Measurements from ENCODE around the gene PTEN. TPM values are rescaled to one million over a fixed set of nuclear protein-coding genes. Genes with fewer than 3 reads are reported as not detected.
A peak's percentile ranks its signal among the peaks of the same experiment; 100 is the strongest.
"Not testable (repeated sequence)": the region's sequence is repeated elsewhere in the genome, so short reads cannot be mapped to it uniquely, and the experiment has no call there.

The PTEN gene
- 10 to 100 TPM; 44.5 to 50.8 TPM for total RNA-seq

- peaks cover 21% of the 10 kb centered on the region for H3K36me3 Mint-ChIP-seq
- peak within 1 kb of the TSS; percentile 93 for H3K27ac Mint-ChIP-seq
- H3K9me3 Mint-ChIP-seq = no peaks in the 10 kb centered on the region
- DNase-seq = peak; percentile 88
- peaks cover 33% of the 10 kb centered on the region for H3K4me1 Mint-ChIP-seq
- H3K4me3 Mint-ChIP-seq = peak within 1 kb of the TSS; percentile 88
- H3K27me3 Mint-ChIP-seq = no peaks in the 10 kb centered on the region
These were observed at the start of gene PTEN, which contains the start of gene KLLN for GRCh38 chr10:87863053-87863943. PTEN (plus strand) TSS chr10:87863625; CDS start chr10:87864470, 845 bp downstream. KLLN (minus strand) TSS chr10:87863533; CDS start chr10:87862487, 1,046 bp downstream.

- Mint-ChIP-seq H3K36me3 (peaks cover 20% of the 10 kb centered on the region), H3K27ac (no peak overlapping the region), H3K27me3 (no peaks in the 10 kb centered on the region), H3K4me3 (peak overlapping the region; percentile 85), H3K4me1 (peaks cover 38% of the 10 kb centered on the region), H3K9me3 (no peaks in the 10 kb centered on the region)
- DNase-seq = no peak
These were observed 47.1 kb upstream of the PTEN start for GRCh38 chr10:87816163-87816897.

- peaks cover 13% of the 10 kb centered on the region for H3K36me3 Mint-ChIP-seq
- H3K27ac Mint-ChIP-seq = peak overlapping the region; percentile 94
- no peak for DNase-seq
- H3K27me3 Mint-ChIP-seq = no peaks in the 10 kb centered on the region
- H3K4me3 Mint-ChIP-seq = peak overlapping the region; percentile 85
- peaks cover 34% of the 10 kb centered on the region for H3K4me1 Mint-ChIP-seq
- H3K9me3 Mint-ChIP-seq = no peaks in the 10 kb centered on the region
These were observed 46.4 kb upstream of the PTEN start for GRCh38 chr10:87816898-87817608.

- Mint-ChIP-seq H3K4me1 (peaks cover 32% of the 10 kb centered on the region), H3K36me3 (peaks cover 11% of the 10 kb centered on the region), H3K9me3 (no peaks in the 10 kb centered on the region), H3K27me3 (no peaks in the 10 kb centered on the region), H3K27ac (peak within 1 kb of the TSS; percentile 94), H3K4me3 (peak within 1 kb of the TSS; percentile 85)
- peak; percentile 92 for DNase-seq
These were observed 45.6 kb upstream of the PTEN start, which contains the start of gene ATAD1 for GRCh38 chr10:87817609-87818504. ATAD1 (minus strand) TSS chr10:87818226; CDS start chr10:87814599, 3,627 bp downstream.

DNA sequence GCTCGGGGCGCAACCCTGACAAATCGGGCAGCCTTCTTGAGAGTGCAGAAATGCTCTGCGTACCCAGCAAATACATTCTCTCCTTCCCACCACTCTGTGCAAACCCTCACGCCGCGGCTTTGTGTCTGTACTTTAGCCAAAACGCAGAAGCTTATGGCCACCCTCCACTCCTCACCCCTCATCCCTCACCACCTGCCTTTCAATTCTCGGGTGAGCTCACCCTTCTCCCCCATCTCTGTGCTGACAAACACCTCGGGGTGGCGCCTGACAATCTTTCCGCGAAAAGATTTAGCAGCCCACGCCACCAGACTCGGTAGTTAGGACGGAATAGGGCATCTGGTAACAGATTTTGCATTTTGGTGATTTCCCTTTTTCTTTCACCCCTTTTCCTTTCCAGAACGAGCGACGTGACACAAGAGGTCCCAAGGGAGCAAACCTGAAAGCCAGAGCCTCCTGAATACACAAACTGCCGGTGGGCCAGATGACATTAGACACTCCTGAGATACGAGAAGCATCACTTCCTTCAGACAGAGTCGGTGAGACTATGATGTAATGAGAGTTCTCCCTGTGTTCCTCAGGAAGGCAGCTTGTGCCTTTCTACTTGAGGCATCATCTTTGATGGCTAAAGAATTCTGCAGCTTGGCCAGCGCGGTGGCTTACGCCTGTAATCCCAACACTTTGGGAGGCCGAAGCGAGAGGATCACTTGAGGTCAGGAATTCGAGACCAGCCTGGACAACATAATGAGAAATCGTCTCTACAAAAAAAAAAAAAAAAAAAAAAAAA lies 44.7 kb upstream of the PTEN start:
- peaks cover 32% of the 10 kb centered on the region for H3K4me1 Mint-ChIP-seq
- peak overlapping the region; percentile 85 for H3K4me3 Mint-ChIP-seq
- no peaks in the 10 kb centered on the region for H3K9me3 Mint-ChIP-seq
- H3K27ac Mint-ChIP-seq = peak overlapping the region; percentile 94
- peak; percentile 68 for DNase-seq
- no peaks in the 10 kb centered on the region for H3K27me3 Mint-ChIP-seq
- H3K36me3 Mint-ChIP-seq = peaks cover 11% of the 10 kb centered on the region

DNA sequence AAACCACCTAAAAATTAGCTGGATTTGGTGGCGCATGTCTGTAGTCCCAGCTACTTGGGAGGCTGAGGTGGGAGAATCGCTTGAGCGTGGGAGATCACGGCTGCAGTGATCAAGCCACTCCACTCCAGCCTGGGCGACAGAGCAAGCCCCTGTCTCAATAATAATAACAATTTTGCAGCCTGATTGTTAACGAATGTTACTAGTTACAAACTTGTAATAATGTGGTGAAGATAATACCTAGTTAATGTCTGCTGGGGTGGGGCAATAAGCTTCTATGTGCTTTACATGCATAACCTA lies 44.2 kb upstream of the PTEN start:
- Mint-ChIP-seq H3K4me3 (no peak overlapping the region), H3K27ac (no peak overlapping the region), H3K9me3 (no peaks in the 10 kb centered on the region), H3K27me3 (no peaks in the 10 kb centered on the region), H3K36me3 (peaks cover 10% of the 10 kb centered on the region), H3K4me1 (peaks cover 30% of the 10 kb centered on the region)
- no peak for DNase-seq

DNA sequence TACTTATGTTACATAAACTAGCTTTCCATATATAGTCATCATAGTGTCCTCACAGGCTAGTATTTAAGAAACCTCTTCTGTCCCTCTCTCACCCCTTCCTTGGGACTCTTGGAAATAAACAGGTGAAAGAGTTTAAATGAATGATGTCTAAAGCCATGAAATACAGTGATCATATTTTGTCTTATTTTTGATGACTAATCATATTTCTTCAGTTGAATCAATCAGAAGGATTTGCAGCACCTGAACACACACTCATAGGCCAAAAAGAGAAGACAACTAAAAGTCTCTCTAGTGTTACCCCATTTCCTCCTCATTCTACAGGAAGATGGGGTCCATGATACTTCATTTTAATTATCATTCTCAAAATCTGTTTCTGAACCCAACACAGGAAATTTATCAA lies 36.8 kb upstream of the PTEN start:
- no peak for DNase-seq
- Mint-ChIP-seq H3K36me3 (no peaks in the 10 kb centered on the region), H3K9me3 (peaks cover 1% of the 10 kb centered on the region), H3K27ac (peak overlapping the region; percentile 31), H3K27me3 (no peaks in the 10 kb centered on the region), H3K4me1 (peaks cover 18% of the 10 kb centered on the region), H3K4me3 (no peak overlapping the region)

GRCh38 chr10:87827681-87828080 lies 35.7 kb upstream of the PTEN start:
- Mint-ChIP-seq H3K27me3 (no peaks in the 10 kb centered on the region), H3K4me3 (no peak overlapping the region), H3K4me1 (peaks cover 18% of the 10 kb centered on the region), H3K9me3 (peaks cover 1% of the 10 kb centered on the region), H3K27ac (no peak overlapping the region), H3K36me3 (no peaks in the 10 kb centered on the region)
- DNase-seq = no peak

DNA sequence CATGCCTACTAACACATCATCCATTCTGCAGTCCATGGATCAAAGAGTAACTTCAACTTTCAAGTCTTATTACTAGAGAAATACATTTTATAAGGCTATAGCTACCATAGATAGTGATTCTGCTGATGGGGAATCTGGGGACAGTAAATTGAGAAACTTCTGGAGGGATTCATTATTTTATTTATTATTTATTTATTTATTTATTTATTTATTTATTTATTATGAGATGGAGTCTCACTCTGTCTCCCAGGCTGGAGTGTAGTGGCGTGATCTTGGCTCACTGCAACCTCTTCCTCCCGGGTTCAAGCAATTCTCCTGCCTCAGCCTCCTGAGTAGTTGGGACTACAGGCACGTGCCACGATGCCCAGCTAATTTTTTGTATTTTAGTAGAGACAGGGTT lies 34.4 kb upstream of the PTEN start:
- DNase-seq, H3K27ac Mint-ChIP-seq, H3K36me3 Mint-ChIP-seq, H3K27me3 Mint-ChIP-seq, H3K4me3 Mint-ChIP-seq, H3K9me3 Mint-ChIP-seq: not testable (repeated sequence)
- H3K4me1 Mint-ChIP-seq = peaks cover 22% of the 10 kb centered on the region

DNA sequence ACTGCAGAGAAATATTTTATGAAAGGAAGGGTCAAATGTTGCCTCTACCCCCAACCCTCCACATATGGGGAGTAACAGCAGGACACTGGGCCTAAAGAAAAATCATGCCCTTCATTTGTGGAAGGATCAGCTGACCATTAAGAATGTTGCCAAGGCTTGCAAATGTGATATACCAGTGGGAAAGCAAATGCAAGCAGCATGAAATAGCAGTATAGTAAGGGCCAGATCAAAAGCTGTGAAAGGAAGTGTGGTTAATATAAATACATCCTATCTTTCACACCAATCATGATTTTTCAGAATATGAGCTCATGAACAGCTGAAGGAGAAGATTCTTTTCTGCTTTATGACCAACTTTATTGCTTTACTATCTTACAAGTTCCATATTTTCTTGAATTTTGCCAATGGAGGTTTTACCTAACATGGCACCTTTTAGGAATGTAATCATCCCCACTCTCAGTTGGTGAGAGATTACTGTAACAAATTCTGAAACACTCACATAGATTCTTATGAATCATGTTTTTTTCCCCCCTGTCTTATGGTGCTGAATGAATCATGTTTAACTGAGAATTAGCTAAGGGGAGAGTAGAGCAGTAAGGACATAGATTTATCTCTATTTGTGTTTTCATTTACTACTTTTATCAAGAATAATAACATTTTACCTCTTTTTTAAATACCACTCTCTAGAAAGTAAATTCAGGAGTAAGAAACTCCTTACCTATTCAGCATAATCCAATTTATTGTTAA lies 33.3 kb upstream of the PTEN start:
- Mint-ChIP-seq H3K27me3 (no peaks in the 10 kb centered on the region), H3K4me1 (peaks cover 22% of the 10 kb centered on the region), H3K4me3 (no peak overlapping the region), H3K9me3 (peaks cover 1% of the 10 kb centered on the region), H3K27ac (no peak overlapping the region), H3K36me3 (no peaks in the 10 kb centered on the region)
- DNase-seq = no peak

DNA sequence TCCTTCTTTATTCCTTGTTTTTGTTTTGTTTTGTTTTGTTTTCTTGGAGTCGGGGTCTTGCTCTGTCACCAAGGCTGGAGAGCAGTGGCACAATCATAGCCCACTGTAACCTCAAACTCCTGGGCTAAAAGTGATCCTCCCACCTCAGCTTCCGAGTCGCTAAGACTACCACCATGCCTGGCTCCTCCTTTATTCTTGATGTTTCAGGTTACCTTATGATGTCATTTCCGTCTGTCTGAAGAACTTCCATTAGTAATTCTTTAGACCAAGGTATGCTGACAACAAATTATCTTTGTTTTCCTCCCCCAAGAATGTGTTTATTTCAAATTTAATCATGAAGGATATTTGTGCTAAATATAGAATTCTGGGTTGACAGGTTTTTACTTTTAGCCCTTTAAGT lies 27.3 kb upstream of the PTEN start:
- no peaks in the 10 kb centered on the region for H3K9me3 Mint-ChIP-seq
- H3K4me1 Mint-ChIP-seq = peaks cover 4% of the 10 kb centered on the region
- H3K4me3 Mint-ChIP-seq = no peak overlapping the region
- no peaks in the 10 kb centered on the region for H3K27me3 Mint-ChIP-seq
- H3K27ac Mint-ChIP-seq = no peak overlapping the region
- peaks cover 2% of the 10 kb centered on the region for H3K36me3 Mint-ChIP-seq
- no peak for DNase-seq

GRCh38 chr10:87837445-87837844 lies 26.0 kb upstream of the PTEN start:
- Mint-ChIP-seq H3K4me3 (no peak overlapping the region), H3K4me1 (peaks cover 4% of the 10 kb centered on the region), H3K27ac (no peak overlapping the region), H3K27me3 (no peaks in the 10 kb centered on the region), H3K9me3 (no peaks in the 10 kb centered on the region), H3K36me3 (peaks cover 2% of the 10 kb centered on the region)
- no peak for DNase-seq

- Mint-ChIP-seq H3K4me1 (no peaks in the 10 kb centered on the region), H3K36me3 (peaks cover 2% of the 10 kb centered on the region), H3K4me3 (no peak overlapping the region), H3K27ac (no peak overlapping the region), H3K27me3 (no peaks in the 10 kb centered on the region), H3K9me3 (no peaks in the 10 kb centered on the region)
- DNase-seq = no peak
These were observed 24.8 kb upstream of the PTEN start for GRCh38 chr10:87838650-87839049.

Data from activated naive CD8-positive, alpha-beta T cell treated with anti-CD3 and anti-CD28 coated beads for 36 hours (primary cell).